ENCODE data around the gene SEMA3D.

DNA sequence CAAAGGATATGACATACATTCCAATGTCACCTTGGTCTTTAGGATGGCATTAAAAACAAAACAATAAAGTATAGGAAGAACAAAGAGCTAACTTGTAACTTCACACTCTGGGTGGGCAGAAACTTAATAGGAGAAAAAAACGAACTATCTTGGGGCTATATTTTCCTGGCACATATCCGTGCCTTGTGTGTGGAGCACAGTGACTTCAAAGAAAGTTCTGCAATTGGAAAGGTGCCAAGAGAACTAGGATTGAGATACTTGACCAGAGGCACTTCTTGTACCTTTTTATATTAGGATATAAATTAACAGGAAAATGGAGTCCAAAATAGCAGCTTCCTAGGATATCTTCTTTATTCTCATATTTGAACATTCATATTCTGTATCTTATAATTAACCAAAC, 148.4 kb downstream of the SEMA3D start:
- TF ChIP-seq, protein P1, sequence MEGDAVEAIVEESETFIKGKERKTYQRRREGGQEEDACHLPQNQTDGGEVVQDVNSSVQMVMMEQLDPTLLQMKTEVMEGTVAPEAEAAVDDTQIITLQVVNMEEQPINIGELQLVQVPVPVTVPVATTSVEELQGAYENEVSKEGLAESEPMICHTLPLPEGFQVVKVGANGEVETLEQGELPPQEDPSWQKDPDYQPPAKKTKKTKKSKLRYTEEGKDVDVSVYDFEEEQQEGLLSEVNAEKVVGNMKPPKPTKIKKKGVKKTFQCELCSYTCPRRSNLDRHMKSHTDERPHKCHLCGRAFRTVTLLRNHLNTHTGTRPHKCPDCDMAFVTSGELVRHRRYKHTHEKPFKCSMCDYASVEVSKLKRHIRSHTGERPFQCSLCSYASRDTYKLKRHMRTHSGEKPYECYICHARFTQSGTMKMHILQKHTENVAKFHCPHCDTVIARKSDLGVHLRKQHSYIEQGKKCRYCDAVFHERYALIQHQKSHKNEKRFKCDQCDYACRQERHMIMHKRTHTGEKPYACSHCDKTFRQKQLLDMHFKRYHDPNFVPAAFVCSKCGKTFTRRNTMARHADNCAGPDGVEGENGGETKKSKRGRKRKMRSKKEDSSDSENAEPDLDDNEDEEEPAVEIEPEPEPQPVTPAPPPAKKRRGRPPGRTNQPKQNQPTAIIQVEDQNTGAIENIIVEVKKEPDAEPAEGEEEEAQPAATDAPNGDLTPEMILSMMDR (IDR thresholded peaks at IDR 0.05) = no peak
- TF ChIP-seq POLR2AphosphoS5 (IDR thresholded peaks at IDR 0.05) (no peak), EP300 (IDR thresholded peaks at IDR 0.05; ENCODE audit: low read depth) (no peak), POLR2A (IDR thresholded peaks at IDR 0.05) (no peak)

Measured in transverse colon (tissue), 4 donors.